ENCODE results near the gene CBFA2T3. TPM values are rescaled to one million over a fixed set of nuclear protein-coding genes. Genes with fewer than 3 reads are reported as not detected.
A peak's percentile ranks its signal among the peaks of the same experiment; 100 is the strongest.

Gene CBFA2T3
- total RNA-seq, 1 donor from 2014 or later = 4.6 TPM

DNA sequence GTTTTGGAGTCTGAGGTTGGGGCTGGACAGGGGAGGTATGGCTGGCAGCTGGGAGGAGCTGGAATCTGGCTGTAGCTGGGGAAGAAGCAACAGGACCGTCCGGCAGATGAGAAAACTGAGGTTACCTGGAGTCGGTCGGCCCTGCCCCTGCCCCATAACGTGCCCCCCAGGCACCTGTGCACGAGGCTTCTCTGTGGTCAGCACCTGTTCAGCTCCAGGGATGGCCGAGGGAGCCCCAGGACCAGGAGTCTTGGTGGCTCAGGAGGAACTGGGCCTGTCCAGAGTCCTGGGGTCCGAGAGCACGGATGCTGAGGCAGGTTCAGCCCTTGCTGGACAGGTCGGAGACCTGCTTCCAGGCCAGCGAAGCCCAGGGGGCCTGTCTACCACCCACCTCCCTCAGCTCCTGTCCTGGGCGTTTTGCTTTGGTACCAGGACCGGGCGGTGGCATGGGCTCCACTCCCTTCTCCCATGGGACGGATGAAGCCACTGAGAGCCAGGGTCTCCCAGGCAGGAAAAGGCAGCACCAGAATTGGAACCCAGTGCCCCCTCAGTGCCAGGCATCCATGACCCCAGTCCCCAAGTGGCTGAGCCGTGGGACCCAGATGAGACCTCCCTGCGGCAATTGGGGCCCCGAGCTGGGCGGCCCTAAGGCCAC, 17.1 kb upstream of the CBFA2T3 start:
- H3K36me3 Mint-ChIP-seq (ENCODE audit: low read depth) = no peaks in the 10 kb centered on the region
- H3K4me1 Mint-ChIP-seq = peaks cover 10% of the 10 kb centered on the region
- H3K9me3 Mint-ChIP-seq = peaks cover 3% of the 10 kb centered on the region
- no peak overlapping the region for H3K4me3 Mint-ChIP-seq
- peaks cover 10% of the 10 kb centered on the region for H3K27me3 Mint-ChIP-seq (ENCODE audit: low read depth)
- DNase-seq (ENCODE audit: low read depth, low spot score) = no peak
- no peak overlapping the region for H3K27ac Mint-ChIP-seq (ENCODE audit: unreplicated experiment)
- TF ChIP-seq, protein P1, sequence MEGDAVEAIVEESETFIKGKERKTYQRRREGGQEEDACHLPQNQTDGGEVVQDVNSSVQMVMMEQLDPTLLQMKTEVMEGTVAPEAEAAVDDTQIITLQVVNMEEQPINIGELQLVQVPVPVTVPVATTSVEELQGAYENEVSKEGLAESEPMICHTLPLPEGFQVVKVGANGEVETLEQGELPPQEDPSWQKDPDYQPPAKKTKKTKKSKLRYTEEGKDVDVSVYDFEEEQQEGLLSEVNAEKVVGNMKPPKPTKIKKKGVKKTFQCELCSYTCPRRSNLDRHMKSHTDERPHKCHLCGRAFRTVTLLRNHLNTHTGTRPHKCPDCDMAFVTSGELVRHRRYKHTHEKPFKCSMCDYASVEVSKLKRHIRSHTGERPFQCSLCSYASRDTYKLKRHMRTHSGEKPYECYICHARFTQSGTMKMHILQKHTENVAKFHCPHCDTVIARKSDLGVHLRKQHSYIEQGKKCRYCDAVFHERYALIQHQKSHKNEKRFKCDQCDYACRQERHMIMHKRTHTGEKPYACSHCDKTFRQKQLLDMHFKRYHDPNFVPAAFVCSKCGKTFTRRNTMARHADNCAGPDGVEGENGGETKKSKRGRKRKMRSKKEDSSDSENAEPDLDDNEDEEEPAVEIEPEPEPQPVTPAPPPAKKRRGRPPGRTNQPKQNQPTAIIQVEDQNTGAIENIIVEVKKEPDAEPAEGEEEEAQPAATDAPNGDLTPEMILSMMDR (conservative IDR thresholded peaks at IDR 0.05) = no peak

DNA sequence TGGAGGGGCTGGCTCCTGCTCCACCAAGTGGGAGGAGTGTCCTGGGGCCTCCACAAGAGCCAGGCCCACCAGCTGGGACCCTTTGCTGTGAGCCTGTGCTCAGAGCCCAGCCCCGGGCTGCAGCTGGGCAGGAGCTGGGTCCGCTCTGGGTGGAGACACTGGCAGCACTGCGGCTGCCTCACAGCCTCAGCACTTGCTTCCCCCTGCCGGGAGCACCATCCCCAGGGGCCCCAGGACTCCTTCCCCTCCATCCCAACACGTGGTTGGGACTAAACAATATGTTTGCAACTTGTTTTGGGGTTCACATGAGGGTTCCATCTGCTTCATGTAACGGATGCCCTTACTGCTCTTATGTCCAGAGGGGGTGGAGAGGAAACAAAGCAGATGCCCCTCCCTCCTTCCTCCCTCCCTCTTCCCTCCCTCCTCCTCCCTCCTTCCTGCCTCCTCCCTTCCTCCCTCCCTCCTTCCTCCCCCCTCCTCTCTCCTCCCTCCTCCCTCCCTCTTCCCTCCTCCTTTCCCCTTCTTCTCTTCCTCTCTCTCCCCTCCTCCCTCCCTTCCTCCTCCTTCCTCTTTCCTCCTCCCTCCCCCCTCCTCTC, 16.3 kb upstream of the CBFA2T3 start:
- H3K4me3 Mint-ChIP-seq = no peak overlapping the region
- H3K36me3 Mint-ChIP-seq (ENCODE audit: low read depth) = no peaks in the 10 kb centered on the region
- peaks cover 8% of the 10 kb centered on the region for H3K4me1 Mint-ChIP-seq
- peaks cover 6% of the 10 kb centered on the region for H3K27me3 Mint-ChIP-seq (ENCODE audit: low read depth)
- no peak for DNase-seq (ENCODE audit: low read depth, low spot score)
- TF ChIP-seq, protein P1 (conservative IDR thresholded peaks at IDR 0.05) = no peak
- no peak overlapping the region for H3K27ac Mint-ChIP-seq (ENCODE audit: unreplicated experiment)
- H3K9me3 Mint-ChIP-seq = peaks cover 3% of the 10 kb centered on the region

DNA sequence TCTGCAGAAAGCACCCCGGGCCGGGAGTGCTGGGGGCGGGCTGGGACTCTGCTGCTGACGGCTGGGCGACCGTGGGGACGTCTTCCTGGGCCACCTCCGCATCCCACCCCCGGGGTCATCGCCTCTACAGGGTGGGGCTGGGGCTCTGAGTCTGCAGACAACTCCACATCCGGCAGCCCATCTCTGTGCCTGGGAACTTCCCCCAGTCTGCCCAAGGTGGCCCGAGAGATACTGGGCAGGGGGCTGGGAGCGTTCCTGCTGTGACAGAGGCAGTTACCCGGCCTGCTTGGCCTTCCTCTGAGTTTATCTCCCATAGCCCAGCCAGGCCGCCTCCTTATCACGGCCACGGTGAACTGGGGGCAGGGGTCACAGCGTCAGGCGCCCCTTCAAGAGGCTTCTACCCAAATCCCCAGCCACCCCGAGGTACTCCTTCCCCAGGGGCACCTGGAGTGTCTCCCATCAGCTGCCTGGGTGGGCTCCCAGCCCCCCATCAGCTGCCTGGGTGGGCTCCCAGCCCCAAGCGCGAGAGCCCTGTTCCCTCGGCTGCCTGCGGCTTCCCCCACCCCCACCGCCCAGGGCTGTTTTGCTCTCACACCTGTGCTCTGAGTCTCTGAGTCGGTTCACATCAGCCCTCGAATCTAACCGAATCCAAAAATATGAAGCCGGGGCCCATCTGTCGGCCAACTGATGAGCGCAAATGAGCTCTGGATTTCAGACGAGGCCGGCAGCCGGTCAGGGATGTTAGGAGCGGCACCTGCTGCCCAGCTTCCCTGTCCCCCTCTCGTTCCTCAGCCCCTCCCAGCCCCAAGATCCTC, 15.6 kb upstream of the CBFA2T3 start:
- Mint-ChIP-seq H3K27ac (ENCODE audit: unreplicated experiment) (no peak overlapping the region), H3K4me3 (no peak overlapping the region), H3K9me3 (peaks cover 2% of the 10 kb centered on the region), H3K27me3 (ENCODE audit: low read depth) (peaks cover 1% of the 10 kb centered on the region), H3K36me3 (ENCODE audit: low read depth) (no peaks in the 10 kb centered on the region), H3K4me1 (peaks cover 8% of the 10 kb centered on the region)
- TF ChIP-seq, protein P1 (conservative IDR thresholded peaks at IDR 0.05) = no peak
- DNase-seq (ENCODE audit: low read depth, low spot score) = no peak

DNA sequence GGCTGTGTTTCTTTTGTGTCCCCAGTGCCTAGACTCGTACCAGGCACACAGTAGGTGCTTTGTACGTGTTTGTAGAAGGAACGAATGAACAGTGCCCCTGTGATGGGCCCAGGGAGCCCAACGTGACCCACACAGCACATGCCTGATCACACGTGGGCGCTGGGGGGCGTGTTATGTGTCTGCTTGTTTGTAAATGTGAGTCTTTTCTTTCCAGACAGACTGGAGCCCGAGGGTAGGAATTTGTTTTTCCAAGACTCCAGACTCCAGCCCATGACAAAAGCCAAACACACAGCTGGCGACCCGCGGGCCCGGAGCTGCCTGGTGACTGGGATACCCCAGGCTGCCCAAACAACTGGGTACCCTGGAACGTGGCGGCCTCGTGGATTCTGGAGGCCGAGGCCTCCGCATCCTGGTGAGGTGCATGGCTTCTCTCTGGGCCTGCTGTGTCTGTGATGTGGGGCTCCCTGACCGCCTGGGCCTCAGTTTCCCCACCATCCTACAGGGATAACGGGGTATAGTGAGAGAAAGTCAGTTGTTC, 14.9 kb upstream of the CBFA2T3 start:
- Mint-ChIP-seq H3K36me3 (ENCODE audit: low read depth) (no peaks in the 10 kb centered on the region), H3K9me3 (no peaks in the 10 kb centered on the region), H3K27me3 (ENCODE audit: low read depth) (no peaks in the 10 kb centered on the region), H3K27ac (ENCODE audit: unreplicated experiment) (no peak overlapping the region), H3K4me1 (peaks cover 8% of the 10 kb centered on the region), H3K4me3 (no peak overlapping the region)
- DNase-seq (ENCODE audit: low read depth, low spot score) = no peak
- TF ChIP-seq, protein P1 (conservative IDR thresholded peaks at IDR 0.05) = no peak

DNA sequence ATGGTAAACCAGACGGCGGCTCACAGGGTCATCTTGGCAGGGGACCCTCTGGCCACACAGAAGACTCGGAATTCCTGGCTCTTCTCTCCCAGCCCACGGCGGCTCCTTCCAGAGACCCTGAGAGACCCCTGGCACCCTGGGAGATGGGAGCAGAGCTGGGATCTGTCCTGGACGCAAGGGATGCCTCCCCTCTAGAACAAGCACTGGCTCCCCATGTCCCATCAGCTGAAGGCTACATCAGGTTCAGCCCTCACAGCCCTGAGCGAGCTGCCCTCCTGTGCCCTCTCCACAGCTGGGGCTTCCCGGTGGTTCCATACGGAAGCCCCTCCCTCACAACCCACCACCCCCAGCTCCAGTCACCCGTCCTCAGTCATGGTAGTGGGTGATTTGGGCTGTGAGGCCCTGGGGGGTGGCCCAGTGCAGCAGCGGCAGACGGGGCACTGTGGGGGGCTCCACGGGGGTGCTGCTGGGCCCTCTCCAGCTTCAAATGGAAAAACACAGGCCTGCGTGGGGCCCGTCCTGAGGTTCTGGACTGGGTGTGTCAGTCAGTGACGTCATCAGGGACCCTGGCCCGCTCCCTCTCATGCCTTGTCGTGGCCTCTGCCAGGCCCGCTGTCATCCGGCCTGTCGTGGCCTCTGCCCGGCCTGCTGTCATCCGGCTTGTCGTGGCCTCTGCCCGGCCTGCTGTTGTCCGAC, 13.0 kb upstream of the CBFA2T3 start:
- Mint-ChIP-seq H3K27me3 (ENCODE audit: low read depth) (no peaks in the 10 kb centered on the region), H3K36me3 (ENCODE audit: low read depth) (no peaks in the 10 kb centered on the region), H3K4me3 (no peak overlapping the region), H3K9me3 (no peaks in the 10 kb centered on the region), H3K4me1 (peaks cover 5% of the 10 kb centered on the region), H3K27ac (ENCODE audit: unreplicated experiment) (peak overlapping the region; percentile 27)
- TF ChIP-seq, protein P1 (conservative IDR thresholded peaks at IDR 0.05) = no peak
- no peak for DNase-seq (ENCODE audit: low read depth, low spot score)

Data from neural crest cell (in vitro differentiated cells).